ENCODE results near the gene STEAP3. TPM values are rescaled to one million over a fixed set of nuclear protein-coding genes. Genes with fewer than 3 reads are reported as not detected.

STEAP3 gene
- total and polyA plus RNA-seq, 2 donors (not counting 1 experiment from before 2014, with no cell fraction given), result 1.1 to 1.6 TPM

- ATAC-seq (ENCODE audit: low read depth), result no peak
- no peak overlapping the region for H3K27ac ChIP-seq (ENCODE audit: low read length in 2 of 2)
- no peaks in the 10 kb centered on the region for H3K4me1 Mint-ChIP-seq
- H3K27me3 ChIP-seq (replicated peaks in 1 of 4; ENCODE audit: control extremely low read depth in 1 of 4, control insufficient read depth in 3 of 4, insufficient read depth in 4 of 4, low read length in 3 of 4), result no peaks in the 10 kb centered on the region
- TF ChIP-seq EZH2 (IDR thresholded peaks at IDR 0.05; ENCODE audit: borderline replicate concordance, insufficient read depth, low read depth, low read length, poor library complexity, severe bottlenecking), result no peak
- H3K79me2 ChIP-seq (ENCODE audit: control insufficient read depth, insufficient read depth, low read length), result no peaks in the 10 kb centered on the region
- 70% methylated on average over 3 of the region's 4 CpGs for WGBS (ENCODE audit: insufficient coverage)
- no peak for DNase-seq
- no peak overlapping the region for H2AFZ ChIP-seq (ENCODE audit: insufficient read depth, low read depth, low read length, poor library complexity, severe bottlenecking)
- no peak overlapping the region for H3K4me3 ChIP-seq (ENCODE audit: control extremely low read depth in 1 of 5, extremely low read depth in 1 of 5, insufficient read depth in 1 of 5, low read depth in 2 of 5, low read length in 4 of 5)
- H3K4me2 ChIP-seq (replicated peaks; ENCODE audit: low read depth, low read length, poor library complexity, severe bottlenecking), result no peak overlapping the region
- H3K4me1 ChIP-seq (ENCODE audit: control insufficient read depth in 2 of 2, insufficient read depth in 2 of 2, low read length in 2 of 2), result no peaks in the 10 kb centered on the region
- no peaks in the 10 kb centered on the region for H3K36me3 ChIP-seq (replicated peaks in 1 of 2; ENCODE audit: control extremely low read depth in 1 of 2, control insufficient read depth in 1 of 2, extremely low read depth in 1 of 2, insufficient read depth in 2 of 2, low read length in 1 of 2)
- H3K27ac Mint-ChIP-seq, result no peak overlapping the region
- CTCF ChIA-PET, result no interaction called here
- H4K20me1 ChIP-seq (ENCODE audit: control insufficient read depth, insufficient read depth, low read length, poor library complexity, severe bottlenecking), result no peaks in the 10 kb centered on the region
- H3K4me3 Mint-ChIP-seq, result no peak overlapping the region
- H3K9me3 Mint-ChIP-seq (ENCODE audit: insufficient read depth), result no peaks in the 10 kb centered on the region
- H3K9ac ChIP-seq (ENCODE audit: low read length), result no peak overlapping the region
- H3K9me3 ChIP-seq (ENCODE audit: control extremely low read depth in 1 of 3, control insufficient read depth in 2 of 3, insufficient read depth in 1 of 3, low read length in 2 of 3), result no peaks in the 10 kb centered on the region
- POLR2A ChIA-PET, result no interaction called here
- peaks cover 4% of the 10 kb centered on the region for H3K27me3 Mint-ChIP-seq
- intact Hi-C loops (cut with micrococcal nuclease), result no loop called here
These were observed 45.8 kb upstream of the STEAP3 start for GRCh38 chr2:119177838-119178190.

- no peak for DNase-seq
- Histone ChIP-seq H3K79me2 (ENCODE audit: control insufficient read depth, insufficient read depth, low read length) (no peaks in the 10 kb centered on the region), H4K20me1 (ENCODE audit: control insufficient read depth, insufficient read depth, low read length, poor library complexity, severe bottlenecking) (no peaks in the 10 kb centered on the region), H3K4me2 (replicated peaks; ENCODE audit: low read depth, low read length, poor library complexity, severe bottlenecking) (no peak overlapping the region), H3K27ac (ENCODE audit: low read length in 2 of 2) (no peak overlapping the region), H3K4me1 (ENCODE audit: control insufficient read depth in 2 of 2, insufficient read depth in 2 of 2, low read length in 2 of 2) (no peaks in the 10 kb centered on the region), H3K9me3 (ENCODE audit: control extremely low read depth in 1 of 3, control insufficient read depth in 2 of 3, insufficient read depth in 1 of 3, low read length in 2 of 3) (no peaks in the 10 kb centered on the region), H2AFZ (ENCODE audit: insufficient read depth, low read depth, low read length, poor library complexity, severe bottlenecking) (no peak overlapping the region), H3K27me3 (replicated peaks in 1 of 4; ENCODE audit: control extremely low read depth in 1 of 4, control insufficient read depth in 3 of 4, insufficient read depth in 4 of 4, low read length in 3 of 4) (no peaks in the 10 kb centered on the region), H3K36me3 (replicated peaks in 1 of 2; ENCODE audit: control extremely low read depth in 1 of 2, control insufficient read depth in 1 of 2, extremely low read depth in 1 of 2, insufficient read depth in 2 of 2, low read length in 1 of 2) (no peaks in the 10 kb centered on the region), H3K4me3 (ENCODE audit: control extremely low read depth in 1 of 5, extremely low read depth in 1 of 5, insufficient read depth in 1 of 5, low read depth in 2 of 5, low read length in 4 of 5) (no peak overlapping the region), H3K9ac (ENCODE audit: low read length) (no peak overlapping the region)
- Mint-ChIP-seq H3K27ac (no peak overlapping the region), H3K4me3 (no peak overlapping the region), H3K4me1 (no peaks in the 10 kb centered on the region), H3K9me3 (ENCODE audit: insufficient read depth) (no peaks in the 10 kb centered on the region), H3K27me3 (peaks cover 4% of the 10 kb centered on the region)
- ChIA-PET CTCF (no interaction called here), POLR2A (no interaction called here)
- intact Hi-C loops (cut with micrococcal nuclease), result no loop called here
- WGBS (ENCODE audit: insufficient coverage), result 79% methylated on average over 6 of the region's 6 CpGs
- TF ChIP-seq EZH2 (IDR thresholded peaks at IDR 0.05; ENCODE audit: borderline replicate concordance, insufficient read depth, low read depth, low read length, poor library complexity, severe bottlenecking) (no peak), CTCF (IDR thresholded peaks at IDR 0.05) (no peak)
- no peak for ATAC-seq (ENCODE audit: low read depth)
These were observed 44.9 kb upstream of the STEAP3 start for GRCh38 chr2:119178776-119179175.

Data from B cell (primary cell).